HUES6 (cell line): Measurements from ENCODE around the gene SPON1.

Experiments used
- H3K27ac ChIP-seq: 2 replicates; pipeline ENCODE4 v1.7.0; 2013; ENCODE audit warnings: low read depth, mild to moderate bottlenecking, low read length, inconsistent platforms
- H3K27me3 ChIP-seq: 2 replicates; pipeline ENCODE4 v1.6.1; 2013; ENCODE audit warnings: low read length; ENCODE audit not compliant: control insufficient read depth, insufficient read depth
- H3K36me3 ChIP-seq: 2 replicates; pipeline ENCODE4 v1.6.1; 2013; ENCODE audit warnings: low read length; ENCODE audit not compliant: control insufficient read depth, insufficient read depth
- H3K4me1 ChIP-seq: 2 replicates; pipeline ENCODE4 v1.6.1; 2013; ENCODE audit warnings: low read length; ENCODE audit not compliant: control insufficient read depth, insufficient read depth
- H3K4me3 ChIP-seq: 2 replicates; pipeline ENCODE4 v1.5.1; 2013; ENCODE audit warnings: low read depth, low read length
- H3K9ac ChIP-seq: one replicate; pipeline ENCODE4 v1.6.1; 2013; ENCODE audit warnings: mild to moderate bottlenecking, low read length
- H3K9me3 ChIP-seq: 2 replicates; pipeline ENCODE4 v1.6.1; 2013; ENCODE audit warnings: low read depth, low read length; ENCODE audit not compliant: control insufficient read depth, insufficient read depth

SPON1 gene

GRCh38 chr11:14061721-14062120 is 99.2 kb downstream of the SPON1 start:
- Histone ChIP-seq H3K4me1 (0 out of 2 replicates have a peak, but pooled peaks cover 8% of the 10 kb centered on the region), H3K4me3 (no peak overlapping the region), H3K27me3 (no peaks in the 10 kb centered on the region), H3K36me3 (no peaks in the 10 kb centered on the region), H3K27ac (no peak overlapping the region), H3K9me3 (no peaks in the 10 kb centered on the region), H3K9ac (no peak overlapping the region)

- H3K36me3 ChIP-seq, result no peaks in the 10 kb centered on the region
- no peaks in the 10 kb centered on the region for H3K9me3 ChIP-seq
- H3K27me3 ChIP-seq, result no peaks in the 10 kb centered on the region
- no peak overlapping the region for H3K4me3 ChIP-seq
- no peak overlapping the region for H3K9ac ChIP-seq
- no peaks in the 10 kb centered on the region for H3K4me1 ChIP-seq
- H3K27ac ChIP-seq, result no peak overlapping the region
These were observed 102.6 kb downstream of the SPON1 start for GRCh38 chr11:14065141-14065540.

- Histone ChIP-seq H3K27me3 (no peaks in the 10 kb centered on the region), H3K9ac (no peak overlapping the region), H3K4me1 (no peaks in the 10 kb centered on the region), H3K36me3 (no peaks in the 10 kb centered on the region), H3K4me3 (no peak overlapping the region), H3K27ac (no peak overlapping the region), H3K9me3 (no peaks in the 10 kb centered on the region)
These were observed 103.2 kb downstream of the SPON1 start for GRCh38 chr11:14065681-14066080.

DNA sequence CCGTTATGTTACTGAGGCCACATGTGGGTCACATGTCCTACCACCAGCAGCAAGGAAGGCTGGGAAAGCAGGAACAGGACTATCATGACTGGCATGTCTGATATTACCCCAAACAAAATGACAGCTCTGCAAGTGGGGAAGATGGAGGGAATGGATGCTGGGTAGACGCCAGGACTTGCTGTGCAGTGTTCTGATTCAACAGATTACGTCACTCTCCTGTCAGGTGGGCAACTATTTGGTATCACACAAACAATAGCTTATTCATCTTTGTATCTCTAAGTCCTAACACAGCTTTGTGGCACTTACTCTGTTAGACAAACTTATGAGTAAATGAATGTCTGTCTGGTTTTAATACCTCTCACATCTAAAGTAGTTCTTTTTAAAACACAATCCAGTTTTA is 105.2 kb downstream of the SPON1 start:
- Histone ChIP-seq H3K4me1 (no peaks in the 10 kb centered on the region), H3K27ac (no peak overlapping the region), H3K36me3 (no peaks in the 10 kb centered on the region), H3K9ac (no peak overlapping the region), H3K4me3 (no peak overlapping the region), H3K27me3 (no peaks in the 10 kb centered on the region), H3K9me3 (no peaks in the 10 kb centered on the region)

GRCh38 chr11:14070896-14071295 is 108.4 kb downstream of the SPON1 start:
- peaks cover 28% of the 10 kb centered on the region for H3K4me1 ChIP-seq

GRCh38 chr11:14073849-14074476 is 111.4 kb downstream of the SPON1 start:
- Histone ChIP-seq H3K27ac (no peak overlapping the region; the same call in 1 of the 2 replicates), H3K9ac (no peak overlapping the region), H3K4me3 (no peak overlapping the region), H3K27me3 (no peaks in the 10 kb centered on the region), H3K4me1 (peaks cover 28% of the 10 kb centered on the region), H3K36me3 (no peaks in the 10 kb centered on the region), H3K9me3 (no peaks in the 10 kb centered on the region)

More at GRCh38 chr11:14070896-14071295, 108.4 kb downstream of the SPON1 start:
- H3K9me3 ChIP-seq, result no peaks in the 10 kb centered on the region
- H3K9ac ChIP-seq, result no peak overlapping the region
- H3K27me3 ChIP-seq, result no peaks in the 10 kb centered on the region
- no peaks in the 10 kb centered on the region for H3K36me3 ChIP-seq
- no peak overlapping the region for H3K27ac ChIP-seq
- H3K4me3 ChIP-seq, result no peak overlapping the region

GRCh38 chr11:14075118-14076078 is 112.9 kb downstream of the SPON1 start:
- no peaks in the 10 kb centered on the region for H3K36me3 ChIP-seq
- no peak overlapping the region for H3K27ac ChIP-seq
- H3K9me3 ChIP-seq, result no peaks in the 10 kb centered on the region
- peaks cover 28% of the 10 kb centered on the region for H3K4me1 ChIP-seq
- no peak overlapping the region for H3K9ac ChIP-seq
- H3K4me3 ChIP-seq, result no peak overlapping the region
- no peaks in the 10 kb centered on the region for H3K27me3 ChIP-seq

GRCh38 chr11:14079011-14079410 is 116.5 kb downstream of the SPON1 start:
- Histone ChIP-seq H3K27ac (no peak overlapping the region), H3K27me3 (no peaks in the 10 kb centered on the region), H3K9ac (no peak overlapping the region), H3K9me3 (peaks cover under 1% of the 10 kb centered on the region; the same call in 1 of the 2 replicates), H3K4me1 (peaks cover 19% of the 10 kb centered on the region), H3K4me3 (no peak overlapping the region), H3K36me3 (no peaks in the 10 kb centered on the region)

DNA sequence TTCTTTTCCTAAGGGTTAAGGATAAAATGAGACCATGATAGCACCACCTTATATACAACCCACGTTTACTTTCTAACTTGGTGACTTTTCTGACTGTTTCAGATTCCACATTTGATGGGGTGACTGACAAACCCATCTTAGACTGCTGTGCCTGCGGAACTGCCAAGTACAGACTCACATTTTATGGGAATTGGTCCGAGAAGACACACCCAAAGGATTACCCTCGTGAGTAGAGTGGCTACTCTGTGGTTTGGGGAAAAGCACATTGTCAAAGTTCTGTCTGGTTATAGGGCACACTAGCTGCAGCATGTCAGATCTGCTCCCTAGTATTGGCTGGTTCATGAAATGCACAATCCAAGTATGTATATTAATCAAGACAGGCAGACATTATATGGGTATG is 117.3 kb downstream of the SPON1 start:
- Histone ChIP-seq H3K4me1 (peaks cover 11% of the 10 kb centered on the region), H3K36me3 (no peaks in the 10 kb centered on the region), H3K27ac (no peak overlapping the region), H3K9ac (no peak overlapping the region), H3K27me3 (no peaks in the 10 kb centered on the region), H3K4me3 (no peak overlapping the region), H3K9me3 (peaks cover 2% of the 10 kb centered on the region; the same call in 1 of the 2 replicates)

GRCh38 chr11:14081581-14082231 is 119.2 kb downstream of the SPON1 start:
- Histone ChIP-seq H3K9me3 (peaks cover 2% of the 10 kb centered on the region; the same call in 1 of the 2 replicates), H3K27me3 (no peaks in the 10 kb centered on the region), H3K9ac (no peak overlapping the region), H3K4me1 (no peaks in the 10 kb centered on the region), H3K4me3 (no peak overlapping the region), H3K27ac (no peak overlapping the region), H3K36me3 (no peaks in the 10 kb centered on the region)

GRCh38 chr11:14082338-14082737 is 119.8 kb downstream of the SPON1 start:
- Histone ChIP-seq H3K4me1 (no peaks in the 10 kb centered on the region), H3K36me3 (no peaks in the 10 kb centered on the region), H3K27me3 (no peaks in the 10 kb centered on the region), H3K9me3 (peaks cover 2% of the 10 kb centered on the region; the same call in 1 of the 2 replicates), H3K4me3 (no peak overlapping the region), H3K9ac (no peak overlapping the region), H3K27ac (no peak overlapping the region)
